HCT116 (cell line): ENCODE data around the gene RNF148. TPM values are rescaled to one million over a fixed set of nuclear protein-coding genes. Genes with fewer than 3 reads are reported as not detected.

Source experiments
- ATAC-seq: fragments of 200-7000 bp; cut with Tn5 transposase; 2 replicates; pipeline ENCODE4 v1.9.1; 2020; ENCODE audit warnings: mild to moderate bottlenecking, moderate library complexity
- BruUV-seq: library from RNA; stranded (reverse); fragments of 400-500 nt; replicated peaks from 2 replicates; lab custom pipeline; 2021; lab: Mats Ljungman, UMichigan
- CTCF ChIA-PET: fragments of 300-600 bp; sonication (Branson Sonifier 250); formaldehyde crosslinking; loops from one replicate; lab custom pipeline; 2021; ENCODE audit warnings: antibody characterized with exemption; lab: Charles Lee
- POLR2A ChIA-PET: fragments of 300-600, 350-600 bp; sonication (Branson Sonifier 250); formaldehyde crosslinking; loops from one replicate; lab custom pipeline; 2021; ENCODE audit warnings: antibody characterized with exemption; lab: Charles Lee
- RAD21 ChIA-PET, 2 experiments: fragments of 300-600 bp; sonication (Branson Sonifier 250); formaldehyde crosslinking; loops; one replicate each; lab custom pipeline; 2023; ENCODE audit warnings: low total read pairs in 2 of 2; ENCODE audit not compliant: uncharacterized antibody in 2 of 2, unreplicated experiment in 2 of 2, low non-redundant PET in 1 of 2; lab: Charles Lee
- DNase-seq: peaks from one replicate; pipeline ENCODE4 v3.0.0-alpha.2; 2010; ENCODE audit warnings: low read depth, low spot score
- H2AFZ ChIP-seq: fragments of 200-600 bp; shearing (Covaris generic), sonication (generic); 2 replicates; pipeline ENCODE4 v1.6.1; 2017; ENCODE audit warnings: low read depth, mixed run types, mixed read lengths, antibody characterized with exemption, low read length; ENCODE audit not compliant: poor library complexity, severe bottlenecking
- H3K27ac ChIP-seq: 2 replicates; pipeline ENCODE4 v1.5.1; 2012; ENCODE audit warnings: low read depth, low read length
- H3K27me3 ChIP-seq: fragments of 200-600 bp; sonication (generic); 2 replicates; pipeline ENCODE4 v1.6.1; 2016; ENCODE audit warnings: mixed run types, low read length, mixed read lengths; ENCODE audit not compliant: insufficient read depth
- H3K36me3 ChIP-seq, 2 experiments: fragments of 200-500 bp in 1 of 2; fragments of 200-600 bp in 1 of 2; sonication (Bioruptor generic) in 1 of 2; sonication (generic) in 1 of 2; 2 replicates each; pipeline versions ENCODE4 v1.5.1 to v1.6.1; 2014 to 2016; ENCODE audit warnings: low read length in 2 of 2, inconsistent platforms in 1 of 2, mixed read lengths in 1 of 2, mixed run types in 1 of 2; ENCODE audit not compliant: insufficient read depth in 2 of 2, control insufficient read depth in 1 of 2
- H3K4me1 ChIP-seq, 2 experiments: fragments of 200-600 bp in 1 of 2; sonication (generic) in 1 of 2; 2 replicates each; pipeline versions ENCODE4 v1.5.1 to v1.6.1; 2012 to 2017; ENCODE audit warnings: low read length in 2 of 2, inconsistent platforms in 1 of 2, mild to moderate bottlenecking in 1 of 2, mixed read lengths in 1 of 2, mixed run types in 1 of 2, moderate library complexity in 1 of 2; ENCODE audit not compliant: insufficient read depth in 2 of 2, control insufficient read depth in 1 of 2
- H3K4me2 ChIP-seq: fragments of 200-600 bp; sonication (generic); 2 replicates; pipeline ENCODE4 v1.6.1; 2017; ENCODE audit warnings: mixed run types, low read length, mixed read lengths
- H3K4me3 ChIP-seq, 2 experiments: fragments of 200-600 bp in 1 of 2; sonication (generic) in 1 of 2; replicated peaks in 1 of 2; 2 replicates each; pipeline ENCODE4 v1.5.1; 2011 to 2016; ENCODE audit warnings: low read length in 2 of 2, control low read depth in 1 of 2, low read depth in 1 of 2, mild to moderate bottlenecking in 1 of 2, mixed read lengths in 1 of 2, mixed run types in 1 of 2
- H3K79me2 ChIP-seq: fragments of 200-600 bp; sonication (generic); 2 replicates; pipeline ENCODE4 v1.6.1; 2017; ENCODE audit warnings: mild to moderate bottlenecking, mixed run types, low read length, moderate library complexity, mixed read lengths; ENCODE audit not compliant: insufficient read depth
- H3K9ac ChIP-seq: fragments of 200-600 bp; sonication (generic); 2 replicates; pipeline ENCODE4 v1.6.1; 2016; ENCODE audit warnings: low read length, mixed read lengths
- H3K9me2 ChIP-seq: fragments of 200-600 bp; sonication (generic), shearing (Covaris generic); 2 replicates; pipeline ENCODE4 v1.6.1; 2017; ENCODE audit warnings: mixed run types, mild to moderate bottlenecking, moderate library complexity; ENCODE audit not compliant: insufficient read depth
- H3K9me3 ChIP-seq, 2 experiments: fragments of 200-500 bp in 1 of 2; fragments of 200-600 bp in 1 of 2; sonication (Bioruptor generic) in 1 of 2; sonication (generic) in 1 of 2; 2 replicates each; pipeline ENCODE4 v1.6.1; 2014 to 2017; ENCODE audit warnings: low read length in 2 of 2, mixed read lengths in 2 of 2, inconsistent platforms in 1 of 2, low read depth in 1 of 2, mild to moderate bottlenecking in 1 of 2, mixed run types in 1 of 2, moderate library complexity in 1 of 2; ENCODE audit not compliant: control insufficient read depth in 1 of 2, insufficient read depth in 1 of 2
- H4K20me1 ChIP-seq: fragments of 200-600 bp; sonication (generic), shearing (Covaris generic); 2 replicates; pipeline ENCODE4 v1.6.1; 2017; ENCODE audit warnings: mixed run types, mild to moderate bottlenecking, moderate library complexity; ENCODE audit not compliant: insufficient read depth
- ATF3 ChIP-seq: IDR thresholded peaks from 2 replicates; pipeline ENCODE4 v1.6.1; 2012
- CEBPB ChIP-seq: IDR thresholded peaks from 2 replicates; pipeline ENCODE4 v1.6.1; 2012; ENCODE audit warnings: low read depth
- CTCF ChIP-seq, 3 experiments: fragments of 200-600 bp in 1 of 3; sonication (generic) in 1 of 3; IDR thresholded peaks in 2 of 3; conservative IDR thresholded peaks in 1 of 3; 2 replicates each; pipeline ENCODE4 v1.5.1; 2012 to 2017; ENCODE audit warnings: low read depth in 2 of 3, low read length in 2 of 3, antibody characterized with exemption in 1 of 3, borderline replicate concordance in 1 of 3, control low read depth in 1 of 3, mild to moderate bottlenecking in 1 of 3, mixed read lengths in 1 of 3, mixed run types in 1 of 3, moderate library complexity in 1 of 3; ENCODE audit not compliant: insufficient read depth in 1 of 3
- EGR1 ChIP-seq: IDR thresholded peaks from 2 replicates; pipeline ENCODE4 v1.6.1; 2012; ENCODE audit warnings: low read depth
- ELF1 ChIP-seq: IDR thresholded peaks from 2 replicates; pipeline ENCODE4 v1.6.1; 2012; ENCODE audit warnings: low read depth, borderline replicate concordance
- EZH2phosphoT487 ChIP-seq: fragments of 200-600 bp; IDR thresholded peaks from 2 replicates; pipeline ENCODE4 v1.6.1; 2018; ENCODE audit warnings: antibody characterized with exemption, borderline replicate concordance
- MAX ChIP-seq: IDR thresholded peaks from 2 replicates; pipeline ENCODE4 v1.6.1; 2012
- RAD21 ChIP-seq: IDR thresholded peaks from 2 replicates; pipeline ENCODE4 v1.6.1; 2012; ENCODE audit warnings: low read depth, mild to moderate bottlenecking
- SP1 ChIP-seq: IDR thresholded peaks from 2 replicates; pipeline ENCODE4 v1.6.1; 2012; ENCODE audit warnings: low read depth
- SRF ChIP-seq: IDR thresholded peaks from 2 replicates; pipeline ENCODE4 v1.6.1; 2012; ENCODE audit warnings: low read depth
- TCF7L2 ChIP-seq: IDR thresholded peaks from 2 replicates; pipeline ENCODE4 v1.7.0; 2011; ENCODE audit warnings: borderline replicate concordance, inconsistent platforms; ENCODE audit not compliant: insufficient read depth, insufficient read length; ENCODE audit errors: extremely low read depth
- YY1 ChIP-seq: IDR thresholded peaks from 2 replicates; pipeline ENCODE4 v1.6.1; 2011; ENCODE audit warnings: low read length, low read depth, moderate library complexity, mild to moderate bottlenecking; ENCODE audit not compliant: insufficient replicate concordance; ENCODE audit errors: extremely low read depth
- ZBTB33 ChIP-seq: IDR thresholded peaks from 2 replicates; pipeline ENCODE4 v1.6.1; 2011; ENCODE audit warnings: mild to moderate bottlenecking, low read length, moderate library complexity; ENCODE audit not compliant: insufficient replicate concordance; ENCODE audit errors: extremely low read depth
- ZNF274 ChIP-seq: fragments of 200-500 bp; sonication (Bioruptor generic); IDR thresholded peaks from 2 replicates; pipeline ENCODE4 v1.6.1; 2014; ENCODE audit warnings: mild to moderate bottlenecking, low read depth, low read length, inconsistent platforms
- intact Hi-C: fragments of 100-400 bp; cut with micrococcal nuclease; formaldehyde crosslinking; loops from 2 replicates; pipeline ENCODE4 v1.10.0; 2022
- total RNA-seq: library from RNA; stranded (reverse); gene quantifications from one replicate; pipeline ENCODE4 v1.2.1, GENCODE V29; 2021; ENCODE audit not compliant: unreplicated experiment

RNF148 gene
- total RNA-seq, 1 experiment from 2014 or later, result 0.22 TPM

- RAD21 ChIA-PET, result interaction anchor here in 1 of 2 experiments (0.6 kb wide), 1 partner anchor 9 kb away, joined by 4 read pairs; no protein-coding TSS in a partner anchor
- CTCF ChIA-PET, result no interaction called here
- ATAC-seq (no peak), DNase-seq (no peak)
- Histone ChIP-seq H3K4me1 (peaks cover 16 to 19% of the 10 kb centered on the region in 2 experiments; a peak in 3 of 4 replicates), H3K9ac (no peak overlapping the region), H3K9me3 (no peaks in the 10 kb centered on the region), H2AFZ (no peak overlapping the region), H4K20me1 (no peaks in the 10 kb centered on the region), H3K9me2 (no peaks in the 10 kb centered on the region), H3K27ac (0 out of 2 replicates have a peak overlapping the region, but pooled peaks have one; percentile 13), H3K4me2 (peak overlapping the region; percentile 40), H3K4me3 (no peak overlapping the region), H3K79me2 (no peaks in the 10 kb centered on the region), H3K36me3 (no peaks in the 10 kb centered on the region), H3K27me3 (no peaks in the 10 kb centered on the region)
- no TSS peak for BruUV-seq
- TF ChIP-seq EZH2phosphoT487, result no peak
- TF ChIP-seq SRF, result no peak
- no peak for TF ChIP-seq ATF3
- no peak for TF ChIP-seq CEBPB
- no peak for TF ChIP-seq SP1
- no peak for TF ChIP-seq MAX
- no peak for TF ChIP-seq ZNF274
- no peak for TF ChIP-seq YY1
- no peak for TF ChIP-seq CTCF (IDR thresholded peaks at IDR 0.05 in 2 of 3, conservative IDR thresholded peaks at IDR 0.05 in 1 of 3; ENCODE audit: borderline replicate concordance in 1 of 3, insufficient read depth in 1 of 3, low read depth in 2 of 3, low read length in 2 of 3)
- TF ChIP-seq RAD21, result no peak
- no peak for TF ChIP-seq ZBTB33
- no peak for TF ChIP-seq EGR1
- TF ChIP-seq TCF7L2, result no peak
- TF ChIP-seq ELF1, result no peak
- intact Hi-C loops, result no loop called here
- POLR2A ChIA-PET, result no interaction called here
These were observed 22.9 kb downstream of the RNF148 start for GRCh38 chr7:122679813-122680212.
